GM20000 (cell line): ENCODE results near the gene VTI1B.
"Not testable (repeated sequence)": the region's sequence is repeated elsewhere in the genome, so short reads cannot be mapped to it uniquely, and the experiment has no call there.

Source experiments
- DNase-seq: peaks from one replicate; pipeline ENCODE4 v3.0.0; 2012; ENCODE audit warnings: low spot score
- TF ChIP-seq, protein P1 (sequence below): IDR thresholded peaks from 2 replicates; pipeline ENCODE4 v1.5.1; 2012; ENCODE audit warnings: mild to moderate bottlenecking, control low read depth; ENCODE audit errors: extremely low read depth, missing control alignments

VTI1B gene

DNA sequence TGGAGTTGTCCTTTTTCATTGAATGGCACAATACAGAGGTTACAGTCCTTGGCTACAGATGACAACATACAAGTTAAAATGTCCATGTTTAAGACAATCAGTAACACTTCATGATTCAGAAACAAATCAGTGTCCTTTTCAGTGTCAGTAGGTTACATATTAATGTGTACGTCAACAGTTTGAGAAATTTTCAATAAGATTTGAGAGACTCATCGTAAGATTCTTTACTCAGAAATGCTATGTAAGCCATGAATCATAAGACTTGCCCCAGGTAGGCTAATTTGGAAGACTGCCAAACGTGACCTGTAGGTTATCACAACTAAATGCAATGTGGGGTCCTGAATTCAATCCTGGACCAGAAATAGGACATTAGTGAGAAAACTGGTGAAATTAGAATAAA lies 30.8 kb upstream of the VTI1B start:
- DNase-seq = no peak

GRCh38 chr14:67704484-67705089 lies 30.2 kb upstream of the VTI1B start:
- TF ChIP-seq, protein P1, sequence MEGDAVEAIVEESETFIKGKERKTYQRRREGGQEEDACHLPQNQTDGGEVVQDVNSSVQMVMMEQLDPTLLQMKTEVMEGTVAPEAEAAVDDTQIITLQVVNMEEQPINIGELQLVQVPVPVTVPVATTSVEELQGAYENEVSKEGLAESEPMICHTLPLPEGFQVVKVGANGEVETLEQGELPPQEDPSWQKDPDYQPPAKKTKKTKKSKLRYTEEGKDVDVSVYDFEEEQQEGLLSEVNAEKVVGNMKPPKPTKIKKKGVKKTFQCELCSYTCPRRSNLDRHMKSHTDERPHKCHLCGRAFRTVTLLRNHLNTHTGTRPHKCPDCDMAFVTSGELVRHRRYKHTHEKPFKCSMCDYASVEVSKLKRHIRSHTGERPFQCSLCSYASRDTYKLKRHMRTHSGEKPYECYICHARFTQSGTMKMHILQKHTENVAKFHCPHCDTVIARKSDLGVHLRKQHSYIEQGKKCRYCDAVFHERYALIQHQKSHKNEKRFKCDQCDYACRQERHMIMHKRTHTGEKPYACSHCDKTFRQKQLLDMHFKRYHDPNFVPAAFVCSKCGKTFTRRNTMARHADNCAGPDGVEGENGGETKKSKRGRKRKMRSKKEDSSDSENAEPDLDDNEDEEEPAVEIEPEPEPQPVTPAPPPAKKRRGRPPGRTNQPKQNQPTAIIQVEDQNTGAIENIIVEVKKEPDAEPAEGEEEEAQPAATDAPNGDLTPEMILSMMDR = peak; percentile 70
- peak; percentile 69 for DNase-seq

More for the DNA sequence above, 30.8 kb upstream of the VTI1B start:
- TF ChIP-seq, protein P1 = no peak

DNA sequence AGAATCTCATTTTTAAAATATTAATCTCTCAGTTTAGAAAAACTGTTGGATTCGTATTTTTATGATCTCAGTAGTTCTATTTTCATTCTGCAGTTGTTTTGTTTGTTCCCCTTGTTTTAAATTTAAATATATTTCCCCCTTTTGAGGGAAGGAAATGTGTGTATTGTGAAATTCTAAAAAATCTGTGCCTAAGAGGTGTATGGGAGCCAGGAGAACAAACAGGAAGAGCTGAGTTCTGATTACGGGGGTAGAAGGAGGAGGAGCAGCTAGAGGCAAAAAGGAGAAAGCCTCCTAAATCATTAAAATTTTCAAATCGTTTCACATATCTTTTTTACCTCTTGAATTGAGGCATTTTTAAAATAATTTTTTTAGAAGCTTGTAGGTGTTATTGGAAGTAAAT lies 29.6 kb upstream of the VTI1B start:
- DNase-seq = no peak
- TF ChIP-seq, protein P1 = no peak

DNA sequence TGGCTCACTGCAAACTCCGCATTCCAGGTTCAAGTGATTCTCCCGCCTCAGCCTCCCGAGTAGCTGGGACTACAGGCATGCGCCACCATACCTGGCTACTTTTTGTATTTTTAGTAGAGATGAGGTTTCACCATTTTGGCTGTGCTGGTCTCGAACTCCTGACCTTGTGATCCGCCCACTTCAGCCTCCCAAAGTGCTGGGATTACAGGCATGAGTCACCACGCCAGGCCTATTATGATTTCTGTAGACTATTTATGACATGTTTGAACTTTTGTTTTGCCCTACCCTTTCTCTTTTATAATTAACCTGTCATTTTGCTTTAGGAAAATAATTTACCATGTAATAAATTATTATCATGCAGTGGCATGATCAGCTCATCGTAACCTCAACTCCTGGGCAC lies 27.1 kb upstream of the VTI1B start, which contains the start of gene RDH12:
RDH12 (plus strand) TSS at position 395 of the 400 bp plus-strand sequence. CDS start 20,757 bp downstream, outside the sequence.
- DNase-seq = not testable (repeated sequence)

DNA sequence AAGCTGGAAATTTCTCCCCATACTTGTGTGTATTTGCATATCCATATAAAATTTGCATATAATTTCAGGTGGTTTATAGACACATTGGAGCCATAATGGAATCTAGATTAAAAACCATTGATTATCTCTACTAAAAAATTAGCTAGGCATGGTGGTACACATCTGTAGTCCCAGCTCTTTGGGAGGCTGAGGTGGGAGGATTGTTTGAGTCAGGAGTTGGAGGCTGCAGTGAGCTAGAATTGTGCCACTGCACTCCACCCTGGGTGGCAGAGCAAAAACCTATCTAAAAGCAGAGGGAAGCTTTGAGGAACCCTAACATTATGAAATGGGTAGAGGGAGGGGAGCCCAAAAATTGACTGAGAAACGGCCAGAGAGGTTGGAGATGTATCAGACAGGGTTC lies 23.7 kb upstream of the VTI1B start:
- TF ChIP-seq, protein P1 = no peak

GRCh38 chr14:67697006-67697405 lies 22.6 kb upstream of the VTI1B start:
- TF ChIP-seq, protein P1 = no peak
- no peak for DNase-seq

More for the DNA sequence above, 23.7 kb upstream of the VTI1B start:
- no peak for DNase-seq

GRCh38 chr14:67695394-67695949 lies 21.0 kb upstream of the VTI1B start, which contains the start of gene RDH11:
Gene RDH11, minus strand, starts transcription at chr14:67695764. Its CDS starts 61 bp downstream, at chr14:67695703.
- TF ChIP-seq, protein P1 = no peak

GRCh38 chr14:67694791-67695393 lies 20.5 kb upstream of the VTI1B start:
- DNase-seq = peak; percentile 85
- TF ChIP-seq, protein P1 = no peak

More at GRCh38 chr14:67695394-67695949, 21.0 kb upstream of the VTI1B start, which contains the start of gene RDH11:
- peak; percentile 84 for DNase-seq
